GM10248 (cell line): ENCODE measurements around the gene PEAK1.

Source experiments
- CTCF ChIA-PET: fragments of 300-600 bp; sonication (Branson Sonifier 250); formaldehyde crosslinking; extraction: SDS; loops from one replicate; lab custom pipeline; 2021; ENCODE audit warnings: antibody characterized with exemption; lab: Yijun Ruan, JAX
- POLR2A ChIA-PET: fragments of 350-650 bp; sonication (Branson Sonifier 250); formaldehyde crosslinking; extraction: SDS; loops from one replicate; lab custom pipeline; 2020; ENCODE audit warnings: antibody characterized with exemption; lab: Yijun Ruan, JAX
- DNase-seq: peaks from one replicate; pipeline ENCODE4 v3.0.0; 2012; ENCODE audit errors: extremely low spot score
- CTCF ChIP-seq: IDR thresholded peaks from 2 replicates; pipeline ENCODE4 v1.5.1; 2012; ENCODE audit warnings: mild to moderate bottlenecking, low read depth; ENCODE audit errors: extremely low read depth, missing control alignments, control extremely low read depth

The PEAK1 gene

GRCh38 chr15:77395013-77395774 lies 24.7 kb downstream of the PEAK1 start:
- TF ChIP-seq CTCF: no peak
- DNase-seq: no peak
- ChIA-PET POLR2A (no interaction called here), CTCF (interaction anchor here (2.0 kb wide), 1 partner anchor 16 kb away, joined by 4 read pairs; no protein-coding TSS in a partner anchor)

GRCh38 chr15:77393471-77393840 lies 26.4 kb downstream of the PEAK1 start:
- no peak for DNase-seq
- POLR2A ChIA-PET: no interaction called here
- TF ChIP-seq CTCF: no peak
- CTCF ChIA-PET: no interaction called here

GRCh38 chr15:77392762-77393470 lies 27.0 kb downstream of the PEAK1 start:
- DNase-seq: no peak
- POLR2A ChIA-PET: no interaction called here
- CTCF ChIA-PET: interaction anchor here (1.0 kb wide), 1 partner anchor 11 kb away, joined by 3 read pairs; no protein-coding TSS in a partner anchor
- no peak for TF ChIP-seq CTCF

DNA sequence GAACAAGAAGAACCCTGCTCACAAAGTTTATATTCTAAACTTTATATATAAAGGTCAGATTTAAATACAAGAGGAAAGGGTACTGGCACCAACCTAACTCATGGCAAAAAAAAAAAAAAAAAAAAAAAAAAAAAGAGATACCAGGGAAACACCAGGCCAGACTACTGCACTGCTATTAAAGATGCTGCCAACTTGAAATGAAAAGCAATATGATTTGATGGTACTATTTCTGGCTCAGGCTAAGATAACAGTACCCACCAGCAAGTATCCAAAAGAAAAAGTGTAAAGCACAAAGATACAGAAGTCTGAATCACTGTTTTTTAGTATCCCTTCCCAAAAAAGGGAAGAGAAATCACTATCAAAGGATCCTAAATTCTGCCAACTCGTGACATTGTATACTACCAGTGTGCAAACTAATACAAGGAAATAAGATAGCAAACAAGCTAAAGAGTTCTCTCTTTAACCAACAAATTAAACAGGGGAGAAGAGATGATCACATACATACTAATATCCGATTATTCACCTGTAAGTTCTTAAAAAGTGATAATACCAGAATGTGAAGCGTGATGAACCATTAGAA lies 28.4 kb downstream of the PEAK1 start:
- ChIA-PET CTCF (interaction anchor here (1.3 kb wide), 2 partner anchors 10 to 24 kb away, joined by 3 to 4 read pairs; no protein-coding TSS in a partner anchor), POLR2A (no interaction called here)
- no peak for TF ChIP-seq CTCF
- no peak for DNase-seq

DNA sequence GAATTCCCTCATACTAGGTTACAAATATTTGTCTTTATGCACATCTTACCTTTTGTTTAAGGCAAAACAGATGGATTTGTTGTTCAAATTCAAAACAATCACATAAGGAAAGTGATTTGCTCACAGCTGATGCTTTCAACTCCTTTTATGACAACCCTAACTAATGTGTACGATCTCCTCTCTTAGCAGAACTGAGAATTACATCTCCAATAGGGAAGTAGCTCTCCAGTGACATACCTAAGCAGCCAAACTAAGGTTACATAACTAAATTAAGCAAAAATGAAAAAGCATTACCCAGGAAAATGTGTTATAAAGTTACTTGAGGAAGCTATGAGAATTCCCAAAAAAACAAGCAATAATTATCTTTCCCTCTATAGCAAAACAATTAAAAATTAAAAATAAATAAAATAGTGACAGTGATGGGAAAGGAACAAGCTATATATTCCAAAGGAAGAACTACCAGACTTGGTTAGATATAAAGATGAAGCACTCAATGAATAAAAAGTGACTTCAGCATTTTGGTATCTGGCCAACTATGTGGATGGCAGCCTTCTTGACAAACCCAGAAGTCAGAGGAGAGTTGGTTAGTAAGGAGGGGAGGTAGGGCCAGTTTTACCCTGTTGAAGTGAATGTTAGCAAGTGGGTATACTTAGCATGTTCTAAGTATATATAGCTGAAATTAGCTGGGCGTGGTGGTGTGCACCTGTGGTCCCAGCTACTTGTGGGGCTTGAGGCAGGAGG lies 32.4 kb downstream of the PEAK1 start:
- ChIA-PET CTCF (interaction anchor here (0.9 to 1.5 kb wide), 3 partner anchors 12 to 88 kb away, joined by 3 read pairs; no protein-coding TSS in a partner anchor), POLR2A (no interaction called here)
- TF ChIP-seq CTCF: no peak
- DNase-seq: no peak

DNA sequence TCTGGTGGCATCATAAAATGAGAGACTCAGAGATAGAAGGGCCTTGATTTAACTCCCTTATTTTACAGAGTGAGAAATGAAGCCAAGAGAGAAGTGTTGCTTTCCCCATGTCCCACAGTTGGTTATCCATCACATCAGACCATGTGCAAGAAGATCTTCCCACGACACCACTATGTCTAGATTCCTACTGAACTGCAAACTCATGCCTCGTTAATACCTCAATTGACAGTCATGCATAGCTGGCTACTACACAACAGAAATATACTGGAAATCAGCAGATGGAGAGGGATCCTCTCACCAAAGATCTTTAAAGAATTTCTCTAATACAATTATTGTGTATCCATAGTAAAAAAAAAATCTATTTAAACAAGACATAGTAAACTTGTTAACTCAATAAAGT lies 33.3 kb downstream of the PEAK1 start:
- ChIA-PET CTCF (interaction anchor here (1.3 to 1.5 kb wide), 2 partner anchors 11 to 15 kb away, joined by 3 read pairs; no protein-coding TSS in a partner anchor), POLR2A (no interaction called here)
- DNase-seq: no peak
- TF ChIP-seq CTCF: no peak
